LNCAP (cell line): Measurements from ENCODE around the gene CDC42EP4.

Experiments
- TF ChIP-seq, protein P1 (sequence below): fragments of 450-650 bp; IDR thresholded peaks from 2 replicates; pipeline ENCODE4 v1.5.1; 2017; ENCODE audit warnings: mild to moderate bottlenecking

The CDC42EP4 gene

DNA sequence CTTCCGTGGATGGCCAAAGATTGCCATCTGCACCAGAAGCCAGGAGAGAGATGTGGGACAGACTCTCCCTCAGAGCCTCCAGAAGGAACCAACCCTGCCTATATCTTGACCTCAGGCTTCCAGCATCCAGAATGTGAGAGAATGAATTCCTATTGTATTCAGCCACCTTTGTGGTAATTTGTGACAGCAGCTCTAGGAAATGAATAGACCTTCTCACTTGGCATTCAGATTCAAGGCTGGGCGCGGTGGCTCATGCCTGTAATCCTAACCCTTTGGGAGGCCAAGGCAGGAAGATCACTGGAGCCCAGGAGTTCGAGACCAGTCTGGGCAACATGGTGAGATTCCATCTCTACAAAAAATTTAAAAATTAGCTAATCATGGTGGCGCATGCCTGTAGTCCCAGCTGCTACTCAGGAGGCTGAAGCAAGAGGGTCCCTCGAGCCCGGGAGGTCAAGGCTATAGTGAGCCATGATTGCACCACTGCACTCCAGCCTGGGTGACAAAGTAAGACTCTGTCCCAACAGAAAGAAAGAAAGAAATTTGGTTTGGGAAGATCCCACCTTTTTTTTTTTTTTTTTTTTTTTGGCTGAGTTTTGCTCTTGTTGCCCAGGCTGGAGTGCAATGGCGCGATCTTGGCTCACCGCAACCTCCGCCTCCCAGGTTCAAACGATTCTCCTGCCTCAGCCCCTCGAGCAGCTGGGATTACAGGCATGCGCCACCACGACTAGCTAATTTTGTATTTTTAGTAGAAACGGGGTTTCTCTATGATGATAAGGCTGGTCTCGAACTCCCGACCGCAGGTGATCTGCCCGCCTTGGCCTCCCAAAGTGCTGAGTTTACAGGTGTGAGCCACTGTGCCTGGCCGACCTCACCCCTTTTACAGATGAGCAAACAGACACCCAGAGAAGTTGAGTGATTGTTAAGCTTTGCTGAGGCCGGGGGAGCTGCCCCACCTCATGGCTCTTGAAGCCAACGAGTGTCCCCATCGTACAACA lies 45.9 kb downstream of the CDC42EP4 start:
- TF ChIP-seq, protein P1, sequence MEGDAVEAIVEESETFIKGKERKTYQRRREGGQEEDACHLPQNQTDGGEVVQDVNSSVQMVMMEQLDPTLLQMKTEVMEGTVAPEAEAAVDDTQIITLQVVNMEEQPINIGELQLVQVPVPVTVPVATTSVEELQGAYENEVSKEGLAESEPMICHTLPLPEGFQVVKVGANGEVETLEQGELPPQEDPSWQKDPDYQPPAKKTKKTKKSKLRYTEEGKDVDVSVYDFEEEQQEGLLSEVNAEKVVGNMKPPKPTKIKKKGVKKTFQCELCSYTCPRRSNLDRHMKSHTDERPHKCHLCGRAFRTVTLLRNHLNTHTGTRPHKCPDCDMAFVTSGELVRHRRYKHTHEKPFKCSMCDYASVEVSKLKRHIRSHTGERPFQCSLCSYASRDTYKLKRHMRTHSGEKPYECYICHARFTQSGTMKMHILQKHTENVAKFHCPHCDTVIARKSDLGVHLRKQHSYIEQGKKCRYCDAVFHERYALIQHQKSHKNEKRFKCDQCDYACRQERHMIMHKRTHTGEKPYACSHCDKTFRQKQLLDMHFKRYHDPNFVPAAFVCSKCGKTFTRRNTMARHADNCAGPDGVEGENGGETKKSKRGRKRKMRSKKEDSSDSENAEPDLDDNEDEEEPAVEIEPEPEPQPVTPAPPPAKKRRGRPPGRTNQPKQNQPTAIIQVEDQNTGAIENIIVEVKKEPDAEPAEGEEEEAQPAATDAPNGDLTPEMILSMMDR: no peak

DNA sequence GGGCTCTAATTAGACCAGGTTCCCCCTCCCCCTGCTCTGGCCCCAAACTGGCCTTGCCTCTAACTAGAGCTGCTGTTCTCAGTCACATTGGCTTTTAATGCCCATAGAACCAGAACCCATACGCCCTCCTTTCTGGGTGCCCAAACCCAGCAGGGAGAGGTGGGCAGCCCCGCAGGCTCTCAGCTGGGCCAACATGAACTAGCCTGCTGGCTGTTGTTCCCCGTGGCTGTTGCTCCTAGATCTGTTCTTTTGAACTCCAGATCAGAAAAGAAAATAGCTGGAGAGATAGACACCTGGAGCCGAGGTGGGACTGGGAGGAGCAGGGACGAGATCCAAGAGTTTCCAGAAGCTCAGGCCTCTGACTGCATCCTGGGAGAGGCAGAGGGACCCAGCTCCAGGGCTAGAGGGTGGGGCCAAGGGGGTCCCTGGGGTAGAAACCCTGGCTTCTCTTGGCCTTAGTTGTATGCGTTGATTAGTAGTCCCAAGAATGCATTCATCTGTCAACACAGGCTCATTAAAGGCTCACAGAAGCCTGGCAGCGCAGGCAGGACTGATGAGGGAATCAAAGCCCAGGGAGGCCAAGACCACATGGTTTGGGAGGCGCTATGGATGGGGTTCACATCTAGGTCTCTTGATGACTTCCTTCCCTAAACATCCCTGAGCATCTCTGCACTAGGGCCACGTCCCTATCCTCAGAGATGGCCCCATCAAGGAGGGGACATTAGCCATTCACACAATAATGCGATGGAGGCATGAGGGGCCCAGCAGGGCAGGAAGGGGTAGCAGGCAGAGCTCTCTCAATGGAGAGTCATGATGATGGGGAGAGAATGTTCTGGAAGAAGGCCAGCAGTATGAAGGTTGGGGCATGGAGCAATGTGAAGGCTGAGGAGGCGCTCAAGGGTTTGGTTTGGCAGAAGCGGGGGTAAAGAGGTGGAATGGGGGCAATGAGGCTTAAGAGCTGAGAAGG lies 48.8 kb downstream of the CDC42EP4 start:
- TF ChIP-seq, protein P1: no peak

DNA sequence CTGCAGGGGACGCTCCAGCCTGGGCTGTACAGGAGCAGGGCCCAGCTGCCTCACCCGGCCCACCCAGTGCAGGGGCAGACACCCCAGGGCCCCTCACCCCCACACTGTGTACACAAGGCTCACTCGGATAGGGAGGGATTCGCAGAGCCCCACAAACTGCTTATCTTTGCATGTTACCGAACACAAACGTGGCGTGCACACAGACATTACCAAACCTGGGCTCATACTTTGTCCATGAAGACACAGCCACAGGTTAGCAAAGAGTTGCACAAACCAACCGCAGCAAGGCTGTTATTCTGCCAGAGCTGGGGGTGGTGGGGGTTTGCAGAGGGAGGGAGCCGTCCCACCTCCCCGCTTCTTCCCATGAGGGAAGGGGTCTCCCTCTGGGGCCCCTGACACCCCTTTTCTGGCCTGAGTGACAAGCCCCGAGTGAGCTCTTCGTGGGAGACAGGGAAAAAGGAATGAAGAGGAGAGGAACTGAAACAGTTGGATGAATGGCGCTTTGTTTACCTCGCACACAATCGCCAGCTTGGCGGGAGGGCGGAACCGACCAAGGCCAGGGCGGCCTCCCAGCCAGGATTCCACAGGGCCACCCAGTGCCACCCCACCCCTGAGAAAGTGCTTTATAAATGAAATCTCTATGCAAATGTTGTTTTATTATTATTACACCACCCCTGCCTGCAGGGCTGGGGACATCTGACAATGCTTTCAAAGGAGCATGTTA lies 49.7 kb downstream of the CDC42EP4 start:
- TF ChIP-seq, protein P1: no peak

DNA sequence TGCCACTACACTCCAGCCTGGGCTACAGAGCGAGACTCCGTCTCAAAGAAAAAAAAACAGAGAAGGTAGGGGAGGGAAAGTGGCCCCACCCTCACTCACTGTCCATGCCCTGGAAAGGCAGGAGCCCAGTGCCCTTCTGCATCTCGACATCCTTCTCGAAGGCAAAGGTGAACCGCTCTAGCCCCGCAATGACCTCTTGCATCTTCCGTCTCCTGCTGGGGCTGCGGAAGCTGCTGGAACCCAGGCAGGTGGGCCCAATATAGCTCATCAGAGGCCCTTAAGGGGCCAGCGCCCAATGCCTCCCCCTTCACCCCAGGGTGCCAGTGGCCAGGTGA lies 50.2 kb downstream of the CDC42EP4 start, which contains the start of gene CPSF4L:
TSS of gene CPSF4L (minus strand) at position 264 of the 335 bp plus-strand sequence. CDS start at position 202, 62 bp downstream.
- TF ChIP-seq, protein P1: no peak

DNA sequence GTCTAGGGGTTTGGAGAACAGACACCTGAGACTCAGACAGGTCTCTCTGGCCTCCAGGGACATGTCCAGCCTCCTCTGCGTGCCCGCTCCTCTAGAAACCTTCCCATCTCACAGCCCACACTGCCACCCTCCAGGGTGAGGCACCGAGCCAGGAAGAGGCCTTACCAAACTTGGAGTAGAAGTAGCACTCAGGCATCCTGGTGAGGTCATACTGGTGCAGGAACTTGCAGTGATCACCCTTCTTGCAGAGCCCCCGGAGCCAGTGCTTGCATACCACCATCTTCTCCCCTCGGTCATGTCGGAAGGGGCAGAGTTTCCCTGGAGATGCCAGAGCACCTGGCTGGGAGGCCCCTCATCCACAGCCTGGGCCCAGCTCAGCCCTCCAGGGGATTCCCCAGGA lies 54.3 kb downstream of the CDC42EP4 start:
- TF ChIP-seq, protein P1: no peak

DNA sequence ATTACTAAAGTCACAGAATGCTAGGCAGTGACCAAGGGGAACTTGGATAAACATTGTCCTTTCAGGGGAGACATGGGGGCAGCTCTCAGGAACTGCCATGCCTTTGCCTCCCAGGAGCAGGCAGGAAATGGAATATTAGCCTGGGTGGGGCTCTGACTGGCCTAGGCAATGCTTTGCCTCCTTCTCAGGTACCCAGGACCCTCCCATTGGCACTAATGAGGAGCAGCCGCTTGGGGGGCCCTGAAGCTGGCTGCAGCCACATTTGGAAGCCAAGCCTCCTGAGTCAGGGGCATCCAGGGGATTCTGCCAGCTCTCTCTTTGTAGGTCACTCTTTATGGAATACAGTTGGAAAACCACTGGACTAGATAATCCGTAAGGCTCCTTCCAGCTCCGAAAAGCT lies 55.6 kb downstream of the CDC42EP4 start:
- TF ChIP-seq, protein P1: no peak
